Keratinocyte (primary cell): ENCODE results near the gene SH2D5.

ENCODE experiments used
- EZH2 ChIP-seq: IDR thresholded peaks from one replicate; pipeline ENCODE4 v1.6.1; 2012; ENCODE audit warnings: inconsistent platforms, mild to moderate bottlenecking, low read length, moderate library complexity
- TF ChIP-seq, protein P1 (sequence below), 3 experiments: IDR thresholded peaks in 1 of 3; conservative IDR thresholded peaks in 1 of 3; optimal IDR thresholded peaks in 1 of 3; 2 replicates in 2 of 3; 3 replicates in 1 of 3; pipeline versions ENCODE3 to v1.5.1; 2011; ENCODE audit warnings: low read length in 3 of 3, mild to moderate bottlenecking in 3 of 3, moderate library complexity in 2 of 3, control low read depth in 1 of 3, inconsistent platforms in 1 of 3; ENCODE audit not compliant: insufficient read depth in 2 of 3; ENCODE audit errors: extremely low read depth in 1 of 3

DNA sequence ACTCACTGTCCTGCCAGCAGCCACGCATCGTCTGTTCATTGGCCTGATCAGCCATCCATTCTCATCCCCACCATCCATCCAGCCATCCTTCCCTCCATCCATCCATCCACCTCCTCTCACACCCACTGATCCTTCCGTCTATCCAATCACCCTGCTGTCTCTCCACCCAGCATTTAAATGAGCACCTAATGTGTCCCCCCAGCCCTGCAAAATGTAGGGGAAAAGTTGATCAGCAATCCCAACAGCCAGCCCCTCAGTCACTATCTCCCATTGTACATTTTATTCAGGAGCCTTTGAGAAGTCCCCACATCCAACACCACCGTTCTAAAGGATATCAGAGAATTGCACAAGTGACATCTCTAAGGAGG, 60.3 kb downstream of the SH2D5 start:
- TF ChIP-seq, protein P1, sequence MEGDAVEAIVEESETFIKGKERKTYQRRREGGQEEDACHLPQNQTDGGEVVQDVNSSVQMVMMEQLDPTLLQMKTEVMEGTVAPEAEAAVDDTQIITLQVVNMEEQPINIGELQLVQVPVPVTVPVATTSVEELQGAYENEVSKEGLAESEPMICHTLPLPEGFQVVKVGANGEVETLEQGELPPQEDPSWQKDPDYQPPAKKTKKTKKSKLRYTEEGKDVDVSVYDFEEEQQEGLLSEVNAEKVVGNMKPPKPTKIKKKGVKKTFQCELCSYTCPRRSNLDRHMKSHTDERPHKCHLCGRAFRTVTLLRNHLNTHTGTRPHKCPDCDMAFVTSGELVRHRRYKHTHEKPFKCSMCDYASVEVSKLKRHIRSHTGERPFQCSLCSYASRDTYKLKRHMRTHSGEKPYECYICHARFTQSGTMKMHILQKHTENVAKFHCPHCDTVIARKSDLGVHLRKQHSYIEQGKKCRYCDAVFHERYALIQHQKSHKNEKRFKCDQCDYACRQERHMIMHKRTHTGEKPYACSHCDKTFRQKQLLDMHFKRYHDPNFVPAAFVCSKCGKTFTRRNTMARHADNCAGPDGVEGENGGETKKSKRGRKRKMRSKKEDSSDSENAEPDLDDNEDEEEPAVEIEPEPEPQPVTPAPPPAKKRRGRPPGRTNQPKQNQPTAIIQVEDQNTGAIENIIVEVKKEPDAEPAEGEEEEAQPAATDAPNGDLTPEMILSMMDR (optimal IDR thresholded peaks at IDR 0.05 in 1 of 3, IDR thresholded peaks at IDR 0.05 in 1 of 3, conservative IDR thresholded peaks at IDR 0.05 in 1 of 3; ENCODE audit: extremely low read depth in 1 of 3, insufficient read depth in 2 of 3, low read length in 3 of 3) = no peak
- no peak for TF ChIP-seq EZH2
